Activated CD4-positive, CD25-positive, alpha-beta regulatory T cell treated with anti-CD3 and anti-CD28 coated beads, Interleukin-2, amount 50 U/mL, for 72 hours (primary cell): Measurements from ENCODE around the gene MARF1.
"Not testable (repeated sequence)": the region's sequence is repeated elsewhere in the genome, so short reads cannot be mapped to it uniquely, and the experiment has no call there.

Source experiments
- DNase-seq: peaks from one replicate; pipeline ENCODE4 v3.0.0; 2021

The MARF1 gene

GRCh38 chr16:15566095-15566494 lies 76.9 kb downstream of the MARF1 start:
- no peak for DNase-seq

GRCh38 chr16:15564604-15565339 lies 78.2 kb downstream of the MARF1 start:
- no peak for DNase-seq

- DNase-seq: no peak
These were observed 83.8 kb downstream of the MARF1 start for GRCh38 chr16:15559176-15559575.

- no peak for DNase-seq
These were observed 85.7 kb downstream of the MARF1 start for GRCh38 chr16:15557258-15557657.

GRCh38 chr16:15556130-15556529 lies 86.8 kb downstream of the MARF1 start:
- no peak for DNase-seq

- no peak for DNase-seq
These were observed 89.5 kb downstream of the MARF1 start for GRCh38 chr16:15553313-15554088.

GRCh38 chr16:15552507-15552906 lies 90.4 kb downstream of the MARF1 start:
- DNase-seq: no peak

GRCh38 chr16:15548482-15548891 lies 94.5 kb downstream of the MARF1 start:
- DNase-seq: no peak

- no peak for DNase-seq
These were observed 95.2 kb downstream of the MARF1 start for GRCh38 chr16:15547768-15548096.

- not testable (repeated sequence) for DNase-seq
These were observed 95.7 kb downstream of the MARF1 start for GRCh38 chr16:15547072-15547767.

- no peak for DNase-seq
These were observed 97.4 kb downstream of the MARF1 start for GRCh38 chr16:15545544-15545943.

GRCh38 chr16:15544405-15544804 lies 98.5 kb downstream of the MARF1 start:
- DNase-seq: no peak
